ENCODE results near the gene TJP3.
A peak's percentile ranks its signal among the peaks of the same experiment; 100 is the strongest.
"Not testable (repeated sequence)": the region's sequence is repeated elsewhere in the genome, so short reads cannot be mapped to it uniquely, and the experiment has no call there.

Gene TJP3

DNA sequence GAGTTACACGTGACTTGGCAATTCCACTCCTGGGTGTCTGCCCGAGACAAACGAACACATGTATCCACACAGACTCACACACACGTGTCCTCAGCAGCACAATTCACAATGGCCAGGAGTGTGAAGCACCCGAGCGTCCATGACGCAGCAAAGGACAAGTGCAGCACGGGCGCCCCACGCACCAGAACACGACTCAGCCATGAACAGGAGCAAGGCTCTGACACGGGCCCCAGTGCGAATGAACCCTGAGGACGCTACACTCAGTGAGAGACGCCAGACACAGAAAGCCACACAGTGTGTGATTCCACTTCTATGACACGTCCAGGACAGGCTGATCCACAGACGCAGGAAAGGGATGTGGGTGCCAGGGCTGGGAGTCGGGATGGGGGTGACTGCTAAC lies 44.3 kb upstream of the TJP3 start:
- in situ Hi-C loops (cut with MboI; ENCODE audit: low pct_unique_long_range_greater_than_20kb, low sequenced_read_pairs, unreplicated experiment): loop anchor here (5.0 kb wide), 1 partner anchor 38 kb away; the partner anchor contains the start of gene PIP5K1C
- no peak for DNase-seq (ENCODE audit: low spot score)
- TF ChIP-seq, protein P1, sequence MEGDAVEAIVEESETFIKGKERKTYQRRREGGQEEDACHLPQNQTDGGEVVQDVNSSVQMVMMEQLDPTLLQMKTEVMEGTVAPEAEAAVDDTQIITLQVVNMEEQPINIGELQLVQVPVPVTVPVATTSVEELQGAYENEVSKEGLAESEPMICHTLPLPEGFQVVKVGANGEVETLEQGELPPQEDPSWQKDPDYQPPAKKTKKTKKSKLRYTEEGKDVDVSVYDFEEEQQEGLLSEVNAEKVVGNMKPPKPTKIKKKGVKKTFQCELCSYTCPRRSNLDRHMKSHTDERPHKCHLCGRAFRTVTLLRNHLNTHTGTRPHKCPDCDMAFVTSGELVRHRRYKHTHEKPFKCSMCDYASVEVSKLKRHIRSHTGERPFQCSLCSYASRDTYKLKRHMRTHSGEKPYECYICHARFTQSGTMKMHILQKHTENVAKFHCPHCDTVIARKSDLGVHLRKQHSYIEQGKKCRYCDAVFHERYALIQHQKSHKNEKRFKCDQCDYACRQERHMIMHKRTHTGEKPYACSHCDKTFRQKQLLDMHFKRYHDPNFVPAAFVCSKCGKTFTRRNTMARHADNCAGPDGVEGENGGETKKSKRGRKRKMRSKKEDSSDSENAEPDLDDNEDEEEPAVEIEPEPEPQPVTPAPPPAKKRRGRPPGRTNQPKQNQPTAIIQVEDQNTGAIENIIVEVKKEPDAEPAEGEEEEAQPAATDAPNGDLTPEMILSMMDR (IDR thresholded peaks at IDR 0.05; ENCODE audit: extremely low read depth, insufficient read depth, missing control alignments): no peak

DNA sequence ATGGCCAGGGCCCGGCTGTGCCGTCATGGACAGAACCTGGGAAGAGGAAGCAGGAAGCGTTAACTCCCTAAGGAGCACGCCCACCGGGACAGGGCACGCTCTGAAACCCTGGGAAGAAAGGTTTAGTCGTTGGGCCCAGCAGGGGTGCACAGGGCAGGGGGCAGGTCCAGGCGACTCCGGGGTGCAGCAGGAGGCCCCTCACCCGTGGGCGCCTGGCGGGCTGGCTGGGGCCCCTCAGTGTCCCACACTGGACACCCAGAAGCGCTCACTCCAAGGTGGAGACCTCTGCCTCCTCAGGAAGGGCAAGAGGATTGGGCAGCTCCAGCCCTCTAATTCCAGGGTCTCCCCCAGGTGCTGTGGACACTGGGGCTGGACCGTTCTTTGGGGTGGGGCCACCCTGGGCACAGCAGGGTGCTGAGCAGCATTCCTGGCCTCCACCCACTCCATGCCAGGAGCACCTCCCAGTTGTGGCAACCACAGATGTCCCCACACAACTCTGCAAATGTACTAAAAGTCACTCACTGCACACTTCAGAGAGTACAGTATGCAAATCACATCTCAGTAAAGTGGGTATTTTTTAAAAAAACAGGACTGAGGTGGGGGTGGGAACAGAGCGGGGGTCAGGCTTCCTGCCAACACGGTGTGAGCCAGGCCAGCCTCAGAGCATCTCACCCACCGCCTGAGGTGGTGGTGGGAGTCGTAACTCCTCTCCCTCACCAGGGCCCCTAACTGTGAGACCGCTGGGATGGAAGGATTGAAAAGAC lies 43.1 kb upstream of the TJP3 start:
- in situ Hi-C loops (cut with MboI; ENCODE audit: low pct_unique_long_range_greater_than_20kb, low sequenced_read_pairs, unreplicated experiment): loop anchor here (5.0 kb wide), 1 partner anchor 37 kb away; the partner anchor contains the start of gene PIP5K1C
- TF ChIP-seq, protein P1 (IDR thresholded peaks at IDR 0.05; ENCODE audit: extremely low read depth, insufficient read depth, missing control alignments): no peak
- no peak for DNase-seq (ENCODE audit: low spot score)

DNA sequence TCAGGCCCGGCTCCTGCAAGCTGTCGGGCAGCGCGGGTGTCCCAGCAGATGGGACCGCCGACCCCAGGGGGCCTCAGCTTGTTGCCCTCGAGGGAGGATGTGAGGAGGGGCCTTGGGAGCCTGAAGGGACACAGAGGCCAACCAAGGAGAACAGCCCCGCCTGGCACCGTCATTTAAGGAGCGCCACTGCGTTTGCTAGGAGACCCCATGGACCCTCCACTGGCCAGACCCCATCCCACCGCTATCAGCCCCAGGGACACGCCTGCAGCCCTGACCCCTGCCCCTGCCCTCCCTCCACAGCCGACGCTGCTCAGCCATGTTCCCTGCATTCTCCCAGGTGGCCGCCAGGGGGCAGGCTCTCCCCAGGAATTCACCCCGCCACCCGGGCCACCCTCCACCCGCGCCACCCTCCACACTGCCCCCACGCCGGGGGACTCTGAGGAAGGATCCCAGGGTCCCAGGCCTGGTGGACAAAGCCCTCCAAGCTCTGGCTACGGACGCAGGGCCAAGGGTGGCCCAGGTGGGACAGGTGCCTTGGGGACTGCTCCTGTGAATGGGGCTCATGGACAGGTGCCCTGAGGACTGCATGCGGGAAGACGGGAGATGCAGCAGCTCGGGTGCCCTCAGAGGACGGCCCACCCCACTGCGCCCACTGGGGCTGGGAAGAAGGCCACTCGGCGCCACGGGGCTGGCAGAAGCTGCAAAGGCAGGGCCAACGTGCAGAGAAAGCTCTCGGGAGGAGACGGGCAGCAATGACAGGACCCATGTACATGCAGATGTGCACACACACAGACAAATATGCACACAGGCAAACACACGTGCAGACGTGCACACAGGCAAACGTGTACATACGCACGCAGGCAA lies 42.3 kb upstream of the TJP3 start:
- peak; percentile 91 for DNase-seq (ENCODE audit: low spot score)
- in situ Hi-C loops (cut with MboI; ENCODE audit: low pct_unique_long_range_greater_than_20kb, low sequenced_read_pairs, unreplicated experiment): no loop called here
- TF ChIP-seq, protein P1 (IDR thresholded peaks at IDR 0.05; ENCODE audit: extremely low read depth, insufficient read depth, missing control alignments): peak; percentile 89

DNA sequence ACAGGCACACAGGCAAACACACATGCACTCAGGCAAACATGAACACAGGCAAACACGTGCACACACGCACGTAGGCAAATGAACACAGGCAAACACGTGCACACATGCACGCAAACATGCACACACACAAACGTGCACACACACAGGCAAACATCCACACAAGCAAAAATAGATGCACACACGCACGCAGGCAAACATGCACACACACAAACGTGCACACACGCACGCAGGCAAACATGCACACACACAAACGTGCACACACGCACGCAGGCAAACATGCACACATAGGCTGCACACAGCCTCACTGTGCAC lies 41.7 kb upstream of the TJP3 start:
- in situ Hi-C loops (cut with MboI; ENCODE audit: low pct_unique_long_range_greater_than_20kb, low sequenced_read_pairs, unreplicated experiment); DNase-seq (ENCODE audit: low spot score): not testable (repeated sequence)

DNA sequence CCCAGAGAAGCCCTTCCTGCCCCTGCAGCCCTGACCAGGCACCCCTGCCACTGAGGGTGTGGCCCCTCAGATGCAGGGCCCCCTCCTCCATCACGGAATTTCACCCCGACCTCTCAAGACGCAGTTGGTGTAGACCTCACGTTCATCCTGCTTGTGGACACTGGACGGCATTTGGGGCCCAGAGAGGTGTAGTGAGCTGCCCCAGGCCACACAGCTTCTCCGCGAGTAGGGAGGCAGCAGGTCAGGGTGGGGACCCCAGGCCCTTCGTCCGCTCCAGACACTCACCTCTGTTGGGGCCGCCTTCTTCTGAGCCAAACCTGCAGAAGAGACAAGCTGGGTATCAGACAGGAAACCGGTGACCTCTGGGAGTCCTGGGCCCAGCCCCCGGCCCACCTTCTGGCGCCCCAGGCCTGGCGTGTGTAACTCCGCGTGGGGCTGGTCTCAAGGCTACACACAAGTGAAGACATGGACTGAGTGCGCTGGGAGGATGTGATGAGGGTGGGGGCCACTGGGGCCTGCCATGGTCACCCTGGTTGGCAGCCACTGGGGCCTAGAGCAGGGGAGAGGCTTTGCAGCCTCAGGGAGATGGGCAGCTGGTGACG lies 41.0 kb upstream of the TJP3 start:
- DNase-seq (ENCODE audit: low spot score): no peak
- in situ Hi-C loops (cut with MboI; ENCODE audit: low pct_unique_long_range_greater_than_20kb, low sequenced_read_pairs, unreplicated experiment): no loop called here

DNA sequence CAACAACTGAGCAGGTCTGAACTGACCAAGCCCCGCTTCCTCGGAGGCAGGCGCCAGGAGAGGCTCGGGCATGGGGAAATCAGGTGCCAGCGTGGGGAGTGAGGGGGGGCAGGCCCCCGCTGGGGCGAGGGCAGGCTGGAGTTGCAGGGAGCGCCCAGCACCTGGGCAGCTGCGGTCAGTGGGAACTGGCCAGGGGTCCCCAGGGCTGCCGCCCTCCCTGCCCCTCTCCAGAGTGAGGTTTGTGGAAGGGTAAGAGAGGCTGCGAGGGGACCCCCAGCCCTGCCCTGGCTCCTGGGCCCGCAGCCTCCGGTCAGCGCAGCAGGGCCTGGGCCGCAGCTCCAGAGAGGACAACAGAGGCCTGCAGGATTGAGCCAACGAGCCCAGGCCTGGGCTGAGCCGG lies 40.4 kb upstream of the TJP3 start:
- in situ Hi-C loops (cut with MboI; ENCODE audit: low pct_unique_long_range_greater_than_20kb, low sequenced_read_pairs, unreplicated experiment): no loop called here
- TF ChIP-seq, protein P1 (IDR thresholded peaks at IDR 0.05; ENCODE audit: extremely low read depth, insufficient read depth, missing control alignments): no peak
- no peak for DNase-seq (ENCODE audit: low spot score)

More for the DNA sequence above, 41.0 kb upstream of the TJP3 start:
- TF ChIP-seq, protein P1 (IDR thresholded peaks at IDR 0.05; ENCODE audit: extremely low read depth, insufficient read depth, missing control alignments): no peak

Measured in GM13977 (cell line).